GOT3 (cell line): ENCODE results near the gene LRRC17.
"Not testable (repeated sequence)": the region's sequence is repeated elsewhere in the genome, so short reads cannot be mapped to it uniquely, and the experiment has no call there.

Experiments
- DNase-seq: peaks from one replicate; lab custom pipeline; 2025; ENCODE audit warnings: mixed read lengths; lab: John Stamatoyannopoulos, UW

Gene LRRC17

GRCh38 chr7:102942868-102943267 is 30.1 kb downstream of the LRRC17 start:
- no peak for DNase-seq

DNA sequence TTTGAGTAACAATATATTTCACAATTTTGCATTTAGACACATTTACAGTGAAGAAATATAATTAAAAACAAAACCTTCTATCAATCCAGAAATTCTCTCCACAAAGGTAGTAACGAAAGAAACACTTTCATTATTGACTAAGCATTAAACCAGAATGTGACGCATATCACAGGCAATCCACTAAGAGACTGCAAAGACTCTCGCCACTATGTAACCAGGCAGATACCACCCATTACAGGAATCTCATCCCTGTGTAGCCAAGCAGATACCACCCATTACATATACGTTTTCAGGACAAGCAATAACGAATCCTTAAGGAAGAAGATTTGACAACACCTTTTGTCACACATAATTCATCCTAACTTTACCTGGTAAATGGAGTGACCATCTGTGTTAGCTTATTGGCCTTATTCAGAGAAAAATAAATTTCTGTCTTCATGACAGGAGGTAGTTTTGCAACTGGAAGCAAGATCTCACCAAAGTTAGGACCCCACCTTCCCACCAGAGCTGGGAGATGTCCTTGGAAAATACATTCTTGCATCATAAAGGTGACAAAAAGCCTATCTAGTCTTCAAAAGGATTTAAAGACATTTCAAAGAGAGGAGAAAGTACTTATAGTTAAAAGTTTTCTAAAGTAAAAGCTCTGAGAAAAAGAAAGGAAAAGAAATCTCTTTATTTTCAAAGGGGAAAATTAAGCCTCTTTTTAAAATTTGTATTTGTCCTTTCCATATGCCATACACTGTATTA is 30.8 kb downstream of the LRRC17 start:
- no peak for DNase-seq

GRCh38 chr7:102944241-102944640 is 31.4 kb downstream of the LRRC17 start:
- no peak for DNase-seq

DNA sequence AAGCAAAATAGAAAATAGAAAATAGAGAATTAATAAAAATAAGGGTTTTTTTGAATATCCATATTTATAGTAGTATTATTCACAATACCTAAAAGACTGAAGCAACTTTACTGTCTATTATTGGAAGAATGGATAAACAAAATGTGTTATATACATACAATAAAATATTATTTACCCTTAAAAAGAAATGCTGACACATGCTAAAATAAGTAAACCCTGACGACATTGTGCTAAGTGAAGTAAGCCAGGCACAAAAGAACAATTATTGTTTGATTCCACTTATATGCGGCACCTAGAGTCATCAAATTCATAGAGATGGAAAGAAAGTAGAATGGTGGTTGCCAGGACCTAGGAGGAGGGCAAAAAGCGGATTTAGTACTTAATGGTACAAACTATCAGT is 39.0 kb downstream of the LRRC17 start:
- DNase-seq, result no peak

DNA sequence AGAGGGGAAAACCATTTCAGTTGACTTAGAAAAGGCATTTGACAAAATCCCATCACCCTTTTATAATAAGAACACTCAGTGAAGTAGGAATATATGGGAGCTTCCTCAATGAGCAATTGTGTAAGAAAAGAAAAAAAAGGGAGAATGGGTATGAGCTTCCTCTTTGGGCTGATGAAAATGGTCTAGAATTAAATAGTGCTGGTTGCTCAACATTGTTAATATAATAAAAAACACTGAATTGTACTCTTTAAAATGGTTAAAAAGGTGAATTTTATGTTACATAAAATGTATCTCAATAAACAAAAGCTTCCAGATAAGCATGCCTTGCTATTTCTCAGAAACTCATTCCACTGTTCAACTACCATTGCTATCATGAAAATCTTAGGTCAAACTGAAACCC is 40.6 kb downstream of the LRRC17 start:
- DNase-seq, result no peak

GRCh38 chr7:102954359-102954758 is 41.6 kb downstream of the LRRC17 start:
- not testable (repeated sequence) for DNase-seq

DNA sequence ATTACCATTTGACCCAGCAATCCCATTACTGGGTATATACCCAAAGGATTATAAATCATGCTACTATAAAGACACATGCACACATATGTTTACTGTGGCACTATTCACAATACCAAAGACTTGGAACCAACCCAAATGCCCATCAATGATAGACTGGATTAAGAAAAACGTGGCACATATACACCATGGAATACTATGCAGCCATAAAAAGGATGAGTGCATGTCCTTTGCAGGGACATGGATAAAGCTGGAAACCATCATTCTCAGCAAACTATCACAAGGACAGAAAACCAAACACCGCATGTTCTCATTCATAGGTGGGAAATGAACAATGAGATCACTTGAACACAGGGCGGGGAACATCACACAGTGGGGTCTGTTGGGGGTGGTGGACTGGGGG is 45.2 kb downstream of the LRRC17 start:
- not testable (repeated sequence) for DNase-seq

- not testable (repeated sequence) for DNase-seq
These were observed 49.2 kb downstream of the LRRC17 start for GRCh38 chr7:102961993-102962392.

- DNase-seq, result no peak
These were observed 53.7 kb downstream of the LRRC17 start for GRCh38 chr7:102966465-102966864.

DNA sequence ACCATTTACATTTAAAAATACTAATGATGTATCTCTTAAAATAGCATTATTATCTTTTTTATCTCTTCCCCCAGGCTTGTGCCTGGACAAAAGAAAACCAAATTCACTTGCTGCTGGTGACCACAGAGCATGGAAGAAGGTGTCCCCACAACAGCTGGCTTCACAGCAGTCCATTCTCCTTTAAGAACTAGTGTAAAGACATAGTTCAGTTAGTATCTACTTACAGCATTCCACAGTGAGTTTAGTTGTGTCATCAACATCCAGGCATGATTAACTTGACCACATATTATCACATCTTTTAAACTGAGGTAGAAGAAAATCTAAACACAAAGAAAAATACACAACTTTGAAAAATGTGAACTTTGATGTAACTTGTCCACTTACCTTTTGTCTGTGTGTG is 55.0 kb downstream of the LRRC17 start:
- DNase-seq, result no peak

DNA sequence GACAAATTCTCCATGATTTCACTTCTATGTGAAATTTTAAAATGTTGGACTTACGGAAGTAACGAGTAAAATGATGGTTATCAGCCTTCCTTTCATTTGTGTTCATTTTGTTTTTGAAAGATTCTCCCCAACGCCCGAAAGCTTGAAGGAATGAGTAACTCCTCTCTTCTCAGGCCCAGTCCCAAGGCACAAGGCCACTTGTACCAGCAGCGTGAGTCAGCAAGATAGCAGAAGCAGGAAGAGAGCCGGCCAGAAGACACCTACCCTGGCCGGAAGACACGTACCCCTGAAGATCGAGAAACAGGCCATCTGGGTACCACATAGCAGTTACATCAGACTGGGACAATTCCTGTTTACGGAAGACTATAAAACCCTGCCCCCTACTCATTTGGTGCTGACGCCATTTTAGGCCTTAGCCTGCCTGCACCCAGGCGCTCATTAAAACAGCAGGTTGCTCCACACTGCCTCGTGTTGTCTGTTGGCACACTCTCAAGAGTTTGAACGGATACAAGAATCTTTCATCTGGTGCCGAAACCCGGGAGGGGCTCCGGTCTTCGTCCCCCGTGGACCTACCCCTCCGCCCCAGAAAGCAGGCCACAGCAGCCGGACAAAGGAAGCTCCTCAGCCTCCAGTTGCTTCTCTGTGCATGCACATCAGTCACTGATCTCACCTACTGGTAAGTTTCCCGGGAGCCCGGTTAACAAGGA is 60.4 kb downstream of the LRRC17 start:
- no peak for DNase-seq

GRCh38 chr7:102974366-102975236 is 61.8 kb downstream of the LRRC17 start:
- no peak for DNase-seq

GRCh38 chr7:102975854-102976253 is 63.1 kb downstream of the LRRC17 start:
- no peak for DNase-seq

DNA sequence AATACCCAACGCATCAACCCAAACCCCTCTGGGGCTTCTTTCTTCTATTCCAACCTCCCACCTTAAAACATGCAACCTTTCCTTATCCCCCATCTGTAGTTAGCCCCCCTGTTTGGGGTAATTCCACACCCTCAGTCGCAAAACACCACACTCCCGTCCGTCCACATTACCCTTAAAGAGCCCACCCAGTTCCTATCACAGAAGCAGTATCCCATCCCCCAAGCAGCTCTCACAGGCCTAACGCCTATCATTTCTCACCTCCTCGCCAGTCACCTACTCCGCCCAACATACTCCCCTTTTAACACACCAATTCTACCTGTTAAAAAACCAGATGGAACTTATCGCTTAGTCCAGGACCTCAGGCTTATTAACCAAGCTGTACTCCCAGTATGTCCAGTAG is 63.7 kb downstream of the LRRC17 start:
- DNase-seq, result no peak

DNA sequence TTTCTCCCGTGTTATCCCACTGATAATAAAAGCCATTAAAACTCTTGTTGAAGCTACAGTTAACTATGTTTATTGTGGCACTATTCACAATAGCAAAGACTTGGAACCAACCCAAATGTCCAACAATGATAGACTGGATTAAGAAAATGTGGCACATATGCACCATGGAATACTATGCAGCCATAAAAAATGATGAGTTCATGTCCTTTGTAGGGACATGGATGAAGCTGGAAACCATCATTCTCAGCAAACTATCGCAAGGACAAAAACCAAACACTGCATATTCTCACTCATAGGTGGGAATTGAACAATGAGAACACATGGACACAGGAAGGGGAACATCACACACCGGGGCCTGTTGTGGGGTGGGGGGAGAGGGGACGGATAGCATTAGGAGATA is 64.8 kb downstream of the LRRC17 start:
- not testable (repeated sequence) for DNase-seq

- DNase-seq, result no peak
These were observed 65.5 kb downstream of the LRRC17 start for GRCh38 chr7:102978284-102978683.

DNA sequence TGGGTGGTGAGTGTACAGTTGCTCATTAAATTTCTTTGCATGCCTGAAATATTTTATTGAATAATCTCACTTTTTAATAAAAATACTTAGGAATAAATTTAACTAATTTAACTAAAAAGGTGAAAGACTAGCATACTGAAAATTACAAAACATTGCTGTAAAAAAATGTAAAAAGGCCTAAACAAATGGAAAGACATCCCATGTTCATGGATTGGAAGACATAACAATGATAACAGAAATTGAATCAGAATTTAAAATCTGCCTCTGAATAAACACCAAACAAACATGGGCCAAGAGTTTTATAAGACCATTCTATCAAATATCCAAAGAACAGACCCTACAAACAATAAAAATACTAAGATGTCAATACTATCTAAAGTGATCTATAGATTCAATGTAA is 66.9 kb downstream of the LRRC17 start:
- DNase-seq, result no peak

DNA sequence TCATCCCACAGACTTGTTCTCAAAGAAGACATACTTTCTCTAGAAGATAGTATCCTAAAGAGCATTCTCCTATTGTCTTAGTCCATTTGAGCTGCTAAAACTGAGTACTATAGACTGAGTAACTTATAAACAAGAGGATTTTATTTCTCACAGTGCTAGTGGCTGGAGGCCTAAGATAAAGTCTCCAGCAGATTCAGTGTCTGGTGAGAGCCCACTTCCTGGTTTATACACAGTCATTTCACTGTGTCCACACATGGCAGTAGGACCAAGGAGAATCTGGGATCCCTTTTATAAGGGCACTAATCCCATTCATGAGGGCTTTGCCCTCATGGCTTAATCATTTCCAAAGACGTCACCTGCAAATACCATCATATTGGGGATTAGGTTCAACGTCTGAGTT is 68.7 kb downstream of the LRRC17 start:
- no peak for DNase-seq

DNA sequence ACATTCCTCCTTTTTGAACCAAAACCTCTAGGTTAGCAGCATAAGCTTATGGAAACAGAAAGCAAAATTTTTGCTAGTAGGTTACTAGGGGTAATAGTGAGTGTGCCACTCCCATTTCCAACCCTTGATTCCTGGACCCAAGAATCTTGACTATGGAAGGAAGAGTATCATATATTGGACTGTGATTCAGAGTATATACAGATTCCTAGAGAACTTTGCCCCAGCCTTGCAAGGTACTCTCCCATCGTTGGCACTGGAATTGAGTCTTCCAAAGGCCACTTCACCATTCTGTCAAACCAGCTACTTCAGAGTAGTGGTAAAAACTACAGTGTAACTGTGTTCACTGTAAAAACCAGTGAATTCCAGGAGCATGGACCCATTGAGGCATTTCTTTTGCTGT is 69.4 kb downstream of the LRRC17 start:
- no peak for DNase-seq

DNA sequence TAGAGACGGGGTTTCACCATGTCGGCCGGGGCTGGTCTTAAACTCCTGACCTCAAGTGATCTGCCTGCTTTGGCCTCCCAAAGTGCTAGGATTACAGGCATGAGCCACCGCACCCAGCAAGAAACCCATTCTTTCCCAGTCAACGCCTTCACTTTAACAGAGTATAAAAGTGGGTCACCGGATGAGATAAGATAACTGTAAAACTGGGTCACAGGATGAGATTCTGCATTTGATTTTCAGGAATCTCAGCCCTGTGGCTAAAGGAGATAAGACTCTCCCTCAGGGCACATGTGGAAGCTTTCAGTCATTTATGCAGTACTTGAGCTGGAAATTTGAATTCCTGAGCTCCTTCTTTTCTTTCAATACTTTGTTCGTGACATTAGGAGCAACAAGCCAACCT is 70.8 kb downstream of the LRRC17 start:
- no peak for DNase-seq

DNA sequence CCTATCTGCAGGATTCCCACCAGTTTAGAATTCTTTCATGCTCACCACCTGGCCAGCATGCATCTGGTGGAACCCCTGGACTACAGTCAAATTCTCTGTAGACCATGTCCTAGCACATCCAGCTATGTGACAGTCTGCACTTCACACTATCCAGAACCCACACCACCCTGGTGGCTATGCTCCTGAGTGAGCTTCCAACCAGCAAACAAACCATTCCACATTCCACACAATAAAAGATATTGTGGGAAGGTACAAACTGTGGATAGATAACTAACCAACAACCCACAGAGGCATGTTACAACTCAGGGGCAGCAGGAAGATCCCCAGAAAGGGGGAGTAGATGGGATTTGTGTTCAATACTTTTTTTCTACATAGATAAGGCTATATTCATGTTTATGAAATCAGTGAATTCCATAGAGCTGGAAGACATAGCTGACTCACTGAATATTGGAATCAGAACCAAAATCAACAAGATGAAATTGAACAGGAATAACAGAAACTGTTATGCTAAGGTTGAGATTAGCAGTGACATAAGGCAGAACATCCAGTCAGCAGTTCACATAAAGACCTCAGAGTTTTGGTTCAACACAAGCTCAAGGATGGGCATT is 72.5 kb downstream of the LRRC17 start:
- no peak for DNase-seq

DNA sequence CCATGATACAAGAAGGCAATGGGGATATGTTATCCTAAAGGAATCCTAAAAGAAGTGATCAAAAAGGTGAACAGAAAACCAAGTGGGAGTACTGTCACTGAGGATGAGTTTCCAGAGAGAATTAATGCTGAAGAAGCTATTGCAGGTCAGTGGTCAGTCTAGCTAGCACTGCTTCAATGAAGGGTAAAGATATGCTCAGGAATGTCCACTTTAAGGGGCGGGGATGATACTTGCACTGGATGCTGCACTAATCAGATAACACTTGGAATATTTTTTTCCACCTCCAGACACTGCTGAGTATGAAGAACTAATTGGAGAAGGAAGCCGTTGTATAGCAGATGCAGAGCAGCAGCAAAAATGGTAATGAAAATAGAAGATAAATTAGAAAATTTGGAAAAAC is 75.3 kb downstream of the LRRC17 start:
- no peak for DNase-seq
